GM19372 (cell line): ENCODE results near the gene ZNF732.
"Not testable (repeated sequence)": the region's sequence is repeated elsewhere in the genome, so short reads cannot be mapped to it uniquely, and the experiment has no call there.

Experiments used
- ATAC-seq: cut with Tn5 transposase; IDR thresholded peaks from one replicate; pipeline ENCODE4 v1.9.1; 2021; ENCODE audit warnings: mild to moderate bottlenecking, low read depth, moderate library complexity; ENCODE audit not compliant: unreplicated experiment

The ZNF732 gene

DNA sequence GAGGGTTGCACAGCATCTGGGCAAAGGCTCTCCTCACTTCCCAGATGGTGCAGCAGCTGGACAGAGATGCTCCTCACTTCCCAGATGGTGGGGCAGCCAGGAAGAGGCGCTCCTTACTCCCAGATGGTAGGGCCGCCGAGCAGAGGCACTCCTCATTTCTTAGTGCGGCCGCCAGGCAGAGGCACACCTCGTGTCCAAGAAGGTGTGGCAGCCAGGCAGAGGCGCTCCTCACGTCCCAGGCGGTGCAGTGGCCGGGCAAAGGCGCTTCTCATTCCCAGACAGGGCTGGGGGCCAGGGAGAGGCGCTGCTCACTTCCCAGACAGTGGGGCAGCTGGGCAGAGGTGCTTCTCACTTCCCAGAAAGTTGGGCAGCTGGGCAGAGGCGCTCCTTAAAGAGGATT lies 48.8 kb downstream of the ZNF732 start:
- ATAC-seq, result no peak

DNA sequence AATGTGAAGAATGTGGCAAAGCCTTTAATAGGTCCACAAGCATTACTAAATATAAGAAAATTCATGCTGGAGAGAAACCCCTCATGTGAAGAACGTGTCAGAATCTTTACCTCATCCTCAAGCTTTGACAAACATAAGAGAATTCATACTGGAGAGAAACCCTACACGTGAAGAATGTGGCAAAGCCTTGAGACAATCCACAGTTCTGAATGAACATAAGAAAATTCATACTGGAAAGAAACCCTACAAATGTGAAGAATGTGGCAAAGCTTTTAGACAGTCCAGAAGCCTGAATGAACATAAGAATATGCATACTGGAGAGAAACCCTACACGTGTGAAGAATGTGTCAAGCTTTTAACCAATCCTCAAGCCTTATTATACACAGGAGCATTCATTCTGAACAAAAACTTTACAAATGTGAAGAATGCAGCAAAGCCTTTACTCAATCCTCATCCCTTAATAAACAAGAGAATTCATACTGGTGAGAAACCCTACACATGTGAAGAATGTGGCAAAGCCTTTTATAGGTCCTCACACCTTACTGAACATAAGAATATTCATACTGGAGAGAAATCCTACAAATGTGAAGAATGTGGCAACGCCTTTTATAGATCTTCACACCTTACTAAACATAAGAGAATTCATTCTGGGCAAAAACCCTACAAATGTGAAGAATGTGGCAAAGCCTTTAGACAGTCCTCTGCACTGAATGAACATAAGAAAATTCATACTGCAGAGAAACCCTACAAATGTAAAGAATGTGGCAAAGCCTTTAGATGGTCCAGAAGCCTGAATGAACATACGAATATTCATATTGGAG lies 51.1 kb downstream of the ZNF732 start:
- ATAC-seq, result no peak

DNA sequence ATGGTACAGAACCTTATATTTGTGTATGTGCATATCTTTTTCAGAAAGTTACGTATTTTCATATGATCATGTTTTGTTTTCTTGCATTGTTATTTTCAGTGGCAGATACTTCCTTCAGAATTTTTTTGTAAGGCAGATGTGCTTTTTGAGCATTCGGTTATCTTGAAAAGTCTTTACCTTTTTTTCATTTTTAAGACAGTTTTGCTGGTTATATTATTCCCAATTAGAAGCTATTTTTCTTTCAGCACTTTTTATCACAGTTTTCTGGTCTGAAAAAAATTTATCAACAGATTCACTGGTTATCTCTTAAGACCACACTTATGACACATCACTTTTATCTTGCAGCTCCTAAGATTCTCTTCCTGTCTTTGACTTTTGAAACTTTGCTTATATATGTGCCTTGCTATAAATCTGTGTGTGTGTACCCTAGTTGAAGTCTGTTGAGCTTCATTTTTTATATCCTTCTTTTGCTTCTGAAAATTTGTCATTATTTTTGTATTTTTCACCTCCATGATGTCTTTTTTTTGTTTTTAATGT lies 53.1 kb downstream of the ZNF732 start:
- no peak for ATAC-seq

DNA sequence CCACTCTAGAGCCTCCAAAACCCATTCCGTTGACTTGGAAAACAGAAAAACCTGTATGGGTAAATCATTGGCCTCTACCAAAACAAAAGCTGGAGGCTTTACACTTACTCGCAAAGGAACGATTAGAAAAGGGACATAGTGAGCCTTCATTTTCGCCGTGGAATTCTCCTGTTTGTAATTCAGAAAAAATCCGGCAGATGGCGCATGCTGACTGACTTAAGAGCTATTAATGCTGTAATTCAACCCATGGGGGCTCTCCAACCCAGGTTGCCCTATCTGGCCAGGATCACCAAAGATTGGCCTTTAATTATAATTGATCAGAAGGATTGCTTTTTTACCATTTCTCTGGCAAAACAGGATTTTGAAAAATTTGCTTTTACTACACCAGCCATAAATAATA lies 60.8 kb downstream of the ZNF732 start:
- no peak for ATAC-seq

GRCh38 chr4:243426-243825 lies 61.8 kb downstream of the ZNF732 start:
- no peak for ATAC-seq

- ATAC-seq, result no peak
Observed at GRCh38 chr4:242121-242848, 63.0 kb downstream of the ZNF732 start.

- not testable (repeated sequence) for ATAC-seq
Observed at GRCh38 chr4:241411-241810, 63.9 kb downstream of the ZNF732 start.

- no peak for ATAC-seq
Observed at GRCh38 chr4:236028-236427, 69.2 kb downstream of the ZNF732 start.

GRCh38 chr4:234178-234577 lies 71.1 kb downstream of the ZNF732 start:
- ATAC-seq, result no peak

DNA sequence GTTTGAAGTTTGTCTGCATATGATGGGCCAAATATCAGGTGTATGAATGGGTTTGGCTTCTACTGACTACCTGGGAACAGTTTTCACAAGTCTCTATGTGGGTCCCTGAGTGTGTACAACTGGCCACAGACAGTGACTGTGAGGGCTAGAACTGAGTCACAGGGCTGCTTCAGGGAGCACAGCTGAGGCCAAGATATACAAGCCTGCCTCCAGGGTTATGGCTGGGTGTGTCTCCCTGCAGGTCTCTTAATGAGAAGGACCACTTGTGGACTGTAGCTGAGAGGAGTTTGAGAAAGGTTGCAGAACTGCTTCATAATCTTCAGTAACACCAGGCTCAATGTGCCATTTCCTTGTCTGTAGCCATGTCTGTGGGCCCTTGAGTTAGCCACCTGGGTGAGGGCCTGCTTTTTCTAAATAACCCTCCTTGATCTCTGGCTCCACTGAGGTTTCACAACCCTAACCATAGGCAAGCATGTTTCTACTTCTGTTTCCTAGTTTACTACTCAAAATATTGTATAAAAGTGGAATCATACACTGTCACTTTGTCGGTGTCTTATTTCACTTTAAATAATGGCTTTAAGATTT lies 81.3 kb downstream of the ZNF732 start:
- no peak for ATAC-seq
